ENCODE results near the gene WIPF1.

WIPF1 gene

DNA sequence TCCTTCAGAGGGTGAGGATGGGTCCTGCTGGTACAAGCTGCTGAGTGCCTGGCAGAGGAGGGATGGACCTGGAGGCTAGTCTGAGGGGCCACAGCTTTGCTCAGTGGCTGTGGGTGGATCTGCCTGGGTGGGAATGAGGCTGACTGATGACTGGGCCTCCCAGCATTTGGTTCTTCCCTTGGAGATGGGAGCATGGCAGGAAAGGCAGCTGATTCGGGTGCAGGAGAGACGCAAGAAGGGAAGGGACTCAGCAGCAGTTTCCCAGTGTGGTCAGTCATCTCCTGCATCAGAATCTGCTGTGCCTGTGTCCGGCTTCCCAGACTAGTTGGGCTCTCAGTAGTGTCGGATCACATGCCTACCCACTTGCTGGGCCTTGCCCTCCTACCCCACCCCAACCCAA, 7.3 kb downstream of the WIPF1 start:
- Histone ChIP-seq H3K79me2 (ENCODE audit: insufficient read depth, low read length) (peaks cover 92% of the 10 kb centered on the region), H3K9me3 (ENCODE audit: insufficient read depth, low read depth, low read length) (no peaks in the 10 kb centered on the region), H3F3A (ENCODE audit: low read depth) (peaks cover 9% of the 10 kb centered on the region), H3K9ac (ENCODE audit: low read depth, low read length, poor library complexity, severe bottlenecking) (peak overlapping the region; percentile 38), H3K4me3 (ENCODE audit: low read length, poor library complexity, severe bottlenecking) (peak overlapping the region; percentile 58), H3K27me3 (ENCODE audit: insufficient read depth, low read length, poor library complexity, severe bottlenecking) (no peaks in the 10 kb centered on the region), H4K20me1 (ENCODE audit: insufficient read depth, low read length, poor library complexity, severe bottlenecking) (peaks cover 45% of the 10 kb centered on the region), H3K36me3 (ENCODE audit: insufficient read depth, low read length) (peaks cover 10% of the 10 kb centered on the region; the same call in 1 of the 2 replicates), H3K4me2 (ENCODE audit: low read depth, low read length, poor library complexity, severe bottlenecking) (peak overlapping the region; percentile 71), H3K4me1 (ENCODE audit: insufficient read depth, low read length, poor library complexity, severe bottlenecking) (peaks cover 73% of the 10 kb centered on the region), H2AFZ (ENCODE audit: low read length) (no peak overlapping the region), H3K9me2 (replicated peaks; ENCODE audit: low read depth, low read length) (no peaks in the 10 kb centered on the region)
- TF ChIP-seq EZH2phosphoT487 (IDR thresholded peaks at IDR 0.05; ENCODE audit: borderline replicate concordance), result no peak
- TF ChIP-seq, protein P1, sequence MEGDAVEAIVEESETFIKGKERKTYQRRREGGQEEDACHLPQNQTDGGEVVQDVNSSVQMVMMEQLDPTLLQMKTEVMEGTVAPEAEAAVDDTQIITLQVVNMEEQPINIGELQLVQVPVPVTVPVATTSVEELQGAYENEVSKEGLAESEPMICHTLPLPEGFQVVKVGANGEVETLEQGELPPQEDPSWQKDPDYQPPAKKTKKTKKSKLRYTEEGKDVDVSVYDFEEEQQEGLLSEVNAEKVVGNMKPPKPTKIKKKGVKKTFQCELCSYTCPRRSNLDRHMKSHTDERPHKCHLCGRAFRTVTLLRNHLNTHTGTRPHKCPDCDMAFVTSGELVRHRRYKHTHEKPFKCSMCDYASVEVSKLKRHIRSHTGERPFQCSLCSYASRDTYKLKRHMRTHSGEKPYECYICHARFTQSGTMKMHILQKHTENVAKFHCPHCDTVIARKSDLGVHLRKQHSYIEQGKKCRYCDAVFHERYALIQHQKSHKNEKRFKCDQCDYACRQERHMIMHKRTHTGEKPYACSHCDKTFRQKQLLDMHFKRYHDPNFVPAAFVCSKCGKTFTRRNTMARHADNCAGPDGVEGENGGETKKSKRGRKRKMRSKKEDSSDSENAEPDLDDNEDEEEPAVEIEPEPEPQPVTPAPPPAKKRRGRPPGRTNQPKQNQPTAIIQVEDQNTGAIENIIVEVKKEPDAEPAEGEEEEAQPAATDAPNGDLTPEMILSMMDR (conservative IDR thresholded peaks at IDR 0.05; ENCODE audit: low read length), result no peak

DNA sequence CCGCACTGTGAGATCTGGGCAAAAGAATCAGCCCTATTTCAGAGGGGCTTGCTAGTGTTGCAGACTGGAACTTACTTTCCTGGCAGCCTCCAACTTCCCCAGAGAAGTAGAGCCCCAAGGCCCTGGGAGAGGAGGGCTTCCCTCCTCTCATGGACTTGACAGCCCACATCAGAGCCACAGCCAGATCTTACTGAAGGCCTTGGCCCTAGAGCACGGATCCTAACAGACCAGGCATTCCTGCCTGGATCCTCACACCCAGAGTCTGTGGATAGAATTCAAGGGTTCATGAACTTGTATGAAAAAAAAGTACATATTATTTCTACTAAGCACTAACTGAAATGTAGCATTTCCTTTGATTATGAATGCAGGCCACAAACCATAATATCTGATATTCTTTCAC, 8.3 kb downstream of the WIPF1 start:
- Histone ChIP-seq H3K4me2 (ENCODE audit: low read depth, low read length, poor library complexity, severe bottlenecking) (peak overlapping the region; percentile 71), H3K9ac (ENCODE audit: low read depth, low read length, poor library complexity, severe bottlenecking) (peak overlapping the region; percentile 50), H4K20me1 (ENCODE audit: insufficient read depth, low read length, poor library complexity, severe bottlenecking) (peaks cover 47% of the 10 kb centered on the region), H3K36me3 (ENCODE audit: insufficient read depth, low read length) (peaks cover 20% of the 10 kb centered on the region), H3K9me2 (replicated peaks; ENCODE audit: low read depth, low read length) (no peaks in the 10 kb centered on the region), H3K79me2 (ENCODE audit: insufficient read depth, low read length) (peaks cover 93% of the 10 kb centered on the region), H3K27me3 (ENCODE audit: insufficient read depth, low read length, poor library complexity, severe bottlenecking) (no peaks in the 10 kb centered on the region), H3F3A (ENCODE audit: low read depth) (peaks cover 9% of the 10 kb centered on the region), H3K4me3 (ENCODE audit: low read length, poor library complexity, severe bottlenecking) (peak overlapping the region; percentile 15), H2AFZ (ENCODE audit: low read length) (no peak overlapping the region), H3K4me1 (ENCODE audit: insufficient read depth, low read length, poor library complexity, severe bottlenecking) (peaks cover 68% of the 10 kb centered on the region), H3K9me3 (ENCODE audit: insufficient read depth, low read depth, low read length) (no peaks in the 10 kb centered on the region)
- TF ChIP-seq, protein P1 (conservative IDR thresholded peaks at IDR 0.05; ENCODE audit: low read length), result no peak
- TF ChIP-seq EZH2phosphoT487 (IDR thresholded peaks at IDR 0.05; ENCODE audit: borderline replicate concordance), result no peak

DNA sequence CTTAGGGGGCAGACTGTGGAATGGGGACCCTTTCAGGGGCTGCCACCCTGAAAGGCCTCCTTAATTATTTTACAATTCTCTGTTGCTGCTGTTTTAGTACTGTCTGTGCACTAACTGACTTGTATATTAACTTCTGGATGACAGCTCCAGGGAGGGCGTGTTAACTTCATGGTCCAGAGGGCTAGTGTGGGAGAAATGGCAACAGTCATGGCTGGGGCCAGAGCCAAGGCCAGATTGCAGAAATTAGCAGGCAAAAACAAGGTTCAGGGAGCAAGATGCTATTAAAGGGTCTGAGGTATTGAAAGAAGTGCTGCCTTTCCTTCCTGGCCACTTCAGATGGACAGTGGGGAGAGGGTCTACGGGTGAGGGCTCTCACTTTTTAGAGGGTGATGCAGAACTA, 9.1 kb downstream of the WIPF1 start:
- Histone ChIP-seq H3F3A (ENCODE audit: low read depth) (peaks cover 5% of the 10 kb centered on the region), H3K4me3 (ENCODE audit: low read length, poor library complexity, severe bottlenecking) (peak overlapping the region; percentile 15), H3K9me3 (ENCODE audit: insufficient read depth, low read depth, low read length) (no peaks in the 10 kb centered on the region), H4K20me1 (ENCODE audit: insufficient read depth, low read length, poor library complexity, severe bottlenecking) (peaks cover 47% of the 10 kb centered on the region), H3K36me3 (ENCODE audit: insufficient read depth, low read length) (peaks cover 29% of the 10 kb centered on the region), H3K9me2 (replicated peaks; ENCODE audit: low read depth, low read length) (no peaks in the 10 kb centered on the region), H3K79me2 (ENCODE audit: insufficient read depth, low read length) (peaks cover 95% of the 10 kb centered on the region), H2AFZ (ENCODE audit: low read length) (no peak overlapping the region), H3K4me2 (ENCODE audit: low read depth, low read length, poor library complexity, severe bottlenecking) (peak overlapping the region; percentile 71), H3K27me3 (ENCODE audit: insufficient read depth, low read length, poor library complexity, severe bottlenecking) (no peaks in the 10 kb centered on the region), H3K4me1 (ENCODE audit: insufficient read depth, low read length, poor library complexity, severe bottlenecking) (peaks cover 65% of the 10 kb centered on the region), H3K9ac (ENCODE audit: low read depth, low read length, poor library complexity, severe bottlenecking) (peak overlapping the region; percentile 50)
- TF ChIP-seq EZH2phosphoT487 (IDR thresholded peaks at IDR 0.05; ENCODE audit: borderline replicate concordance), result no peak
- TF ChIP-seq, protein P1 (conservative IDR thresholded peaks at IDR 0.05; ENCODE audit: low read length), result no peak
